ENCODE data around the gene ERBB4.

The ERBB4 gene

DNA sequence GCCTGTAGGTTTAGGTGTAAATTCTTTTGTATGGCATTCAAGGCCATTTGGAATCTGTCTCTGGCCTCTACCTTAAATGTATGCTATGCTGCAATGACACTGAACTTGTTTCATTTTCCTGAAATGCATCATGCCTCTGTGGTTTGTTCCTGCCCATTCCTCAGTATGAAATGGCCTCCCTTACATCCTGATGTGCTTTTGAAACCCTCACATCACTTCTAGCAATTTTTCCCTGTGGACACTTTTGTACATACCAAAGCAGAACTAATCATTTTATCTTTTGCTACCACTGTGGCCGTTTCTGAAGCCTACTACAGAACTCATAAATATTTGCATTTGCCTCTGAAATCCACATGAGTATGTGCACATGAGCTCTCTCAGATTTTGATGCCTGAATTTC is 557.2 kb downstream of the ERBB4 start:
- H3K4me2 ChIP-seq, result no peak overlapping the region
- H3K4me1 ChIP-seq (ENCODE audit: low read depth, poor library complexity, severe bottlenecking), result no peaks in the 10 kb centered on the region
- TF ChIP-seq, protein P1, sequence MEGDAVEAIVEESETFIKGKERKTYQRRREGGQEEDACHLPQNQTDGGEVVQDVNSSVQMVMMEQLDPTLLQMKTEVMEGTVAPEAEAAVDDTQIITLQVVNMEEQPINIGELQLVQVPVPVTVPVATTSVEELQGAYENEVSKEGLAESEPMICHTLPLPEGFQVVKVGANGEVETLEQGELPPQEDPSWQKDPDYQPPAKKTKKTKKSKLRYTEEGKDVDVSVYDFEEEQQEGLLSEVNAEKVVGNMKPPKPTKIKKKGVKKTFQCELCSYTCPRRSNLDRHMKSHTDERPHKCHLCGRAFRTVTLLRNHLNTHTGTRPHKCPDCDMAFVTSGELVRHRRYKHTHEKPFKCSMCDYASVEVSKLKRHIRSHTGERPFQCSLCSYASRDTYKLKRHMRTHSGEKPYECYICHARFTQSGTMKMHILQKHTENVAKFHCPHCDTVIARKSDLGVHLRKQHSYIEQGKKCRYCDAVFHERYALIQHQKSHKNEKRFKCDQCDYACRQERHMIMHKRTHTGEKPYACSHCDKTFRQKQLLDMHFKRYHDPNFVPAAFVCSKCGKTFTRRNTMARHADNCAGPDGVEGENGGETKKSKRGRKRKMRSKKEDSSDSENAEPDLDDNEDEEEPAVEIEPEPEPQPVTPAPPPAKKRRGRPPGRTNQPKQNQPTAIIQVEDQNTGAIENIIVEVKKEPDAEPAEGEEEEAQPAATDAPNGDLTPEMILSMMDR (conservative IDR thresholded peaks at IDR 0.05; ENCODE audit: low read depth, low read length), result no peak
- no peaks in the 10 kb centered on the region for H3K36me3 ChIP-seq (ENCODE audit: insufficient read depth)
- H3K27me3 ChIP-seq (ENCODE audit: insufficient read depth, low read depth), result no peaks in the 10 kb centered on the region
- no peaks in the 10 kb centered on the region for H3K79me2 ChIP-seq (ENCODE audit: insufficient read depth, low read depth)
- H3K27ac ChIP-seq, result no peak overlapping the region
- no peak overlapping the region for H3K9ac ChIP-seq
- no peaks in the 10 kb centered on the region for H4K20me1 ChIP-seq (ENCODE audit: insufficient read depth)
- H2AFZ ChIP-seq (ENCODE audit: low read depth), result no peak overlapping the region
- no peak overlapping the region for H3K4me3 ChIP-seq (IDR thresholded peaks at IDR 0.05; ENCODE audit: insufficient read depth, low read depth, low read length)

DNA sequence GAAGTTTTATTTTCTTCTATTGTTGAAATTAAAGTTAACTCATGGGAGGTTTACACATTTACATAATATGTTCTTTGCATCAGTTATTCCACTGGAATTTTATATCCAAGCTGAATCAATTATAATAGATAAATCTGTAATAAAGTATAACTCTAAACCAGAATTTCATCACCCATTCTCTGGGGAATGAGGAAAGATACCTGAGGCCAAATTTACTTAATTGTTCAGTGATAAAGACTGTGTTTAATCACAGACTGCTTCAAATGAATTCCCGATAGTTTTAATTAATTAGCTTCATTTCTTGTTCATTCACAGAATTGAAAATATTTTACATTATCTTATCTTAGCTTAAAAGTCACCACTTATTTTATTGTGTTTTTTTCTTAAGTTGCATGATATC is 562.5 kb downstream of the ERBB4 start:
- H3K9ac ChIP-seq, result no peak overlapping the region
- no peaks in the 10 kb centered on the region for H3K4me1 ChIP-seq (ENCODE audit: low read depth, poor library complexity, severe bottlenecking)
- H4K20me1 ChIP-seq (ENCODE audit: insufficient read depth), result no peaks in the 10 kb centered on the region
- no peak overlapping the region for H3K27ac ChIP-seq
- H3K4me2 ChIP-seq, result no peak overlapping the region
- H3K4me3 ChIP-seq (IDR thresholded peaks at IDR 0.05; ENCODE audit: insufficient read depth, low read depth, low read length), result no peak overlapping the region
- H3K27me3 ChIP-seq (ENCODE audit: insufficient read depth, low read depth), result no peaks in the 10 kb centered on the region
- no peaks in the 10 kb centered on the region for H3K79me2 ChIP-seq (ENCODE audit: insufficient read depth, low read depth)
- H3K36me3 ChIP-seq (ENCODE audit: insufficient read depth), result no peaks in the 10 kb centered on the region
- TF ChIP-seq, protein P1 (conservative IDR thresholded peaks at IDR 0.05; ENCODE audit: low read depth, low read length), result no peak
- H2AFZ ChIP-seq (ENCODE audit: low read depth), result no peak overlapping the region

DNA sequence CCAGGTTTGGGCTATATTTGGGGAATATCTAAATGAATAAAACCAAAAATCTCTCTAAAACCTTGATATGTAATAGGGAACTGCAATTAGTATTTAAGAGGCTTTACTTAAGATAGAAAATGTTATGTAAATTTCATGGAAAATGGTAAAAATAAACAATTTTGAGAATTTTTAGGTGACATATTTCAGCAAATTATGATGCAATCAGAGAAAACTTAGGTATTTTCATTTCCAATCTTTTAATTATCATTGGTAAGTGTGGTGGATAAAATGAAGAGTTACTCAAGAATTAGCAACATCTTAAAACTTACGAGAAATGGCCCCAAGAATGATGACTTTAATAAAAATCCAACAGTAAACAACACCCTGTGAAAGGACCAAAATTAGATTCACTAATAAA is 571.4 kb downstream of the ERBB4 start:
- H2AFZ ChIP-seq (ENCODE audit: low read depth), result no peak overlapping the region
- H3K4me3 ChIP-seq (IDR thresholded peaks at IDR 0.05; ENCODE audit: insufficient read depth, low read depth, low read length), result no peak overlapping the region
- no peaks in the 10 kb centered on the region for H3K4me1 ChIP-seq (ENCODE audit: low read depth, poor library complexity, severe bottlenecking)
- no peaks in the 10 kb centered on the region for H4K20me1 ChIP-seq (ENCODE audit: insufficient read depth)
- H3K27ac ChIP-seq, result no peak overlapping the region
- H3K79me2 ChIP-seq (ENCODE audit: insufficient read depth, low read depth), result no peaks in the 10 kb centered on the region
- H3K36me3 ChIP-seq (ENCODE audit: insufficient read depth), result no peaks in the 10 kb centered on the region
- H3K27me3 ChIP-seq (ENCODE audit: insufficient read depth, low read depth), result no peaks in the 10 kb centered on the region
- no peak overlapping the region for H3K9ac ChIP-seq
- no peak overlapping the region for H3K4me2 ChIP-seq
- TF ChIP-seq, protein P1 (conservative IDR thresholded peaks at IDR 0.05; ENCODE audit: low read depth, low read length), result no peak

DNA sequence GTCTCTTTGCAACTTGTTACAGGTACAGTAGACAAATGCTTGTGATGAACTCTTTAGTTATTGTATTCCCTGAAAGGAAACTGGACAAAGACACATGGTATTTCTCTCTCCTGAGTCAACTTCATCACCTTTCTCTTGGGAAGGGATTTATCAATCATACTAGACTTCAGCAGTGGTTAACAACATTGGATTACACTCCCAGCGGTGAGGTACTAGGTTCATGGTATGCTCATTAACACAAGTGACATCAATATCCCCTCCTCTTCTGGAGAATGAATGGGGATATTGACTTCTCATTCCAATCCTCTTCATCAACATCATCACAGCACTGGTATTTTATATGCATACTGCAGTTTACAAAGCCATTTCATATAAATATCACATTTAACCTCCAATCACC is 574.6 kb downstream of the ERBB4 start:
- Histone ChIP-seq H3K36me3 (ENCODE audit: insufficient read depth) (no peaks in the 10 kb centered on the region), H3K4me2 (no peak overlapping the region), H3K79me2 (ENCODE audit: insufficient read depth, low read depth) (no peaks in the 10 kb centered on the region), H4K20me1 (ENCODE audit: insufficient read depth) (no peaks in the 10 kb centered on the region), H3K9ac (no peak overlapping the region), H3K4me1 (ENCODE audit: low read depth, poor library complexity, severe bottlenecking) (no peaks in the 10 kb centered on the region), H3K27ac (no peak overlapping the region), H3K27me3 (ENCODE audit: insufficient read depth, low read depth) (no peaks in the 10 kb centered on the region), H2AFZ (ENCODE audit: low read depth) (no peak overlapping the region), H3K4me3 (IDR thresholded peaks at IDR 0.05; ENCODE audit: insufficient read depth, low read depth, low read length) (no peak overlapping the region)
- TF ChIP-seq, protein P1 (conservative IDR thresholded peaks at IDR 0.05; ENCODE audit: low read depth, low read length), result no peak

All from KMS-11 (cell line).